MM.1S (cell line): ENCODE measurements around the gene VWA5B2.

ENCODE experiments used
- EZH2 ChIP-seq: fragments of 300-600 bp; sonication (generic); optimal IDR thresholded peaks from 2 replicates; pipeline ENCODE3; 2017; ENCODE audit warnings: low read depth, mild to moderate bottlenecking, antibody characterized with exemption, low read length, mixed read lengths
- EZH2phosphoT487 ChIP-seq: fragments of 300-600 bp; sonication (generic); IDR thresholded peaks from 2 replicates; pipeline ENCODE4 v1.6.1; 2018; ENCODE audit warnings: antibody characterized with exemption, low read length
- TF ChIP-seq, protein P1 (sequence below): fragments of 300-600 bp; sonication (generic); IDR thresholded peaks from 2 replicates; pipeline ENCODE4 v1.5.1; 2016; ENCODE audit warnings: antibody characterized with exemption, low read length, mixed read lengths

DNA sequence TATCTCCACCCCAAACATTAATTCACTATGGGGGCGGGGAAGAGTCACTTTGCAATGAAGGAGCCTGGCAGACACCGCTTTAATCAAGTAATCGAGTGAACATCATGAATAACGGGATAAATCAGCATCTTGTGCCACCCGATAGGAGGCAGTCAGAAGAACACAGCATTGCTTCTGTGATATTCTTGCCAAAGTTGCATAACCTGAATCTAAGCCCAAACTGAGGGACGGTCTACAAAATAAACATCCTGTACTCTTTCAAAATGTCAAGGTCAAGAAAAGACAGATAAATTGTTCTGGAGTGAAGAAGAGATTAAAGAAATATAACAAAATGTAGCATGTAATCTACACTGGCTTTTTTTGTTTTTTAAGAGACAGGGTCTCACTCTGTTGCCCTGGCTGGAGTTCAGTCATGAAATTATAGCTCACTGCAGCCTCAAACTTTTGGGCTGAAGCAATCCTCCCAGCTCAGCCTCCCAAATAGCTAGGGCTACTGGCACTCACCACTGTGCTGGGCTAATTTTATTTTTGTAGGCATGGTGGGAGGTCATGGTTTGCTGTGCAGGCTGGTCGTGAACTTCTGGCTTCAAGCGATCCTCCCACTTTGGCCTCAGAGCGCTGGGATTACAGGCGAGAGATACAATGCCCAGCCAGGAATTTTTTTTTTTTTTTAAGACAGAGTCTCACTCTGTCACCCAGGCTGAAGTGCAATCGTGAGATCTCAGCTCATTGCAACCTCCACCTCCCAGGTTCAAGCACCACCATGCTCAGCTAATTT, 20.1 kb upstream of the VWA5B2 start:
- TF ChIP-seq, protein P1, sequence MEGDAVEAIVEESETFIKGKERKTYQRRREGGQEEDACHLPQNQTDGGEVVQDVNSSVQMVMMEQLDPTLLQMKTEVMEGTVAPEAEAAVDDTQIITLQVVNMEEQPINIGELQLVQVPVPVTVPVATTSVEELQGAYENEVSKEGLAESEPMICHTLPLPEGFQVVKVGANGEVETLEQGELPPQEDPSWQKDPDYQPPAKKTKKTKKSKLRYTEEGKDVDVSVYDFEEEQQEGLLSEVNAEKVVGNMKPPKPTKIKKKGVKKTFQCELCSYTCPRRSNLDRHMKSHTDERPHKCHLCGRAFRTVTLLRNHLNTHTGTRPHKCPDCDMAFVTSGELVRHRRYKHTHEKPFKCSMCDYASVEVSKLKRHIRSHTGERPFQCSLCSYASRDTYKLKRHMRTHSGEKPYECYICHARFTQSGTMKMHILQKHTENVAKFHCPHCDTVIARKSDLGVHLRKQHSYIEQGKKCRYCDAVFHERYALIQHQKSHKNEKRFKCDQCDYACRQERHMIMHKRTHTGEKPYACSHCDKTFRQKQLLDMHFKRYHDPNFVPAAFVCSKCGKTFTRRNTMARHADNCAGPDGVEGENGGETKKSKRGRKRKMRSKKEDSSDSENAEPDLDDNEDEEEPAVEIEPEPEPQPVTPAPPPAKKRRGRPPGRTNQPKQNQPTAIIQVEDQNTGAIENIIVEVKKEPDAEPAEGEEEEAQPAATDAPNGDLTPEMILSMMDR = no peak
- TF ChIP-seq EZH2phosphoT487 = no peak
- no peak for TF ChIP-seq EZH2
